CD4-positive, alpha-beta memory T cell (primary cell): Measurements from ENCODE around the gene MAP3K14. TPM values are rescaled to one million over a fixed set of nuclear protein-coding genes. Genes with fewer than 3 reads are reported as not detected.
A peak's percentile ranks its signal among the peaks of the same experiment; 100 is the strongest.

Experiments used
- CTCF ChIA-PET: fragments of 350-600 bp; sonication (Branson Sonifier 250); formaldehyde crosslinking; loops from one replicate; lab custom pipeline; 2021; ENCODE audit warnings: inconsistent platforms; ENCODE audit not compliant: partially characterized antibody; lab: Charles Lee
- POLR2A ChIA-PET: fragments of 350-600 bp; sonication (Branson Sonifier 250); formaldehyde crosslinking; loops from one replicate; lab custom pipeline; 2021; ENCODE audit not compliant: partially characterized antibody; lab: Charles Lee
- DNase-seq, 5 donors: peaks; one replicate each; pipeline versions ENCODE4 v3.0.0 to v3.0.0-alpha.2; 2020 to 2022; ENCODE audit warnings: mixed read lengths in 1 of 5
- H3K27ac ChIP-seq: one replicate; pipeline ENCODE4 v1.7.0; 2013; ENCODE audit warnings: low read depth, low read length
- H3K27me3 ChIP-seq: 2 replicates; pipeline ENCODE4 v1.7.0; 2013; ENCODE audit warnings: mild to moderate bottlenecking, low read length, moderate library complexity; ENCODE audit not compliant: insufficient read depth
- H3K36me3 ChIP-seq: 2 replicates; pipeline ENCODE4 v1.7.0; 2013; ENCODE audit warnings: mild to moderate bottlenecking, low read length, moderate library complexity; ENCODE audit not compliant: insufficient read depth
- H3K4me1 ChIP-seq: 2 replicates; pipeline ENCODE4 v1.7.0; 2013; ENCODE audit warnings: mild to moderate bottlenecking, low read length, moderate library complexity; ENCODE audit not compliant: insufficient read depth
- H3K4me3 ChIP-seq, 2 donors: one replicate each; pipeline ENCODE4 v1.7.0; 2013; ENCODE audit warnings: low read length in 2 of 2, mild to moderate bottlenecking in 1 of 2
- H3K9me3 ChIP-seq, 2 donors: one replicate each; pipeline ENCODE4 v1.7.0; 2013; ENCODE audit warnings: low read length in 2 of 2, control low read depth in 1 of 2; ENCODE audit not compliant: control insufficient read depth in 1 of 2
- H3K27ac Mint-ChIP-seq, 7 donors: one replicate each; pipeline ENCODE4 v1.8.0; 2020 to 2021; ENCODE audit warnings: mixed read lengths in 7 of 7, mild to moderate bottlenecking in 6 of 7, inconsistent platforms in 3 of 7, moderate library complexity in 3 of 7
- H3K27me3 Mint-ChIP-seq, 2 donors: one replicate each; pipeline ENCODE4 v1.8.0; 2020 to 2021; ENCODE audit warnings: mixed read lengths in 2 of 2
- H3K36me3 Mint-ChIP-seq, 2 donors: one replicate each; pipeline ENCODE4 v1.8.0; 2020 to 2021; ENCODE audit warnings: mixed read lengths in 2 of 2, inconsistent platforms in 1 of 2, mild to moderate bottlenecking in 1 of 2
- H3K4me1 Mint-ChIP-seq, 4 donors: one replicate each; pipeline ENCODE4 v1.8.0; 2020 to 2021; ENCODE audit warnings: mixed read lengths in 4 of 4, mild to moderate bottlenecking in 1 of 4
- H3K4me3 Mint-ChIP-seq, 8 donors: one replicate each; pipeline ENCODE4 v1.8.0; 2020 to 2021; ENCODE audit warnings: mixed read lengths in 8 of 8, mild to moderate bottlenecking in 7 of 8, moderate library complexity in 6 of 8, inconsistent platforms in 3 of 8
- H3K9me3 Mint-ChIP-seq, 8 donors: one replicate each; pipeline ENCODE4 v1.8.0; 2020 to 2021; ENCODE audit warnings: mixed read lengths in 8 of 8, mild to moderate bottlenecking in 5 of 8, inconsistent platforms in 3 of 8, moderate library complexity in 1 of 8
- intact Hi-C: fragments of 100-400 bp; cut with micrococcal nuclease; formaldehyde crosslinking; loops from one replicate; pipeline ENCODE4 v1.15.1; 2023
- polyA plus RNA-seq, 2 donors: library from polyadenylated mRNA; unstranded; fragments of 300-500 nt; fragmentation: Illumina TruSeq; gene quantifications; one replicate each; pipeline ENCODE4 v1.2.3, GENCODE V29; 2021
- total RNA-seq, 2 experiments: library from RNA; stranded (reverse); gene quantifications; one replicate each; pipeline ENCODE4 v1.2.3, GENCODE V29; 2021

The MAP3K14 gene
- total and polyA plus RNA-seq, 4 experiments from 2014 or later = 2.3 to 49.3 (median 31.6) TPM

- CTCF ChIA-PET = interaction anchor here (0.6 to 4.1 kb wide), 10 partner anchors 10 to 161 kb away, joined by 3 to 56 read pairs (median 5); partner anchors contain the start of gene ACBD4
- H3K9me3 ChIP-seq = no peaks in the 10 kb centered on the region
- POLR2A ChIA-PET = interaction anchor here (0.5 to 24.4 kb wide), 21 partner anchors 9 to 768 kb away, joined by 3 to 1143 read pairs (median 5); partner anchors contain the start of genes ACBD4, HEXIM1, HEXIM2 and MAP3K14
- peaks cover 9 to 51% of the 10 kb centered on the region in 2 donors for H3K36me3 Mint-ChIP-seq
- peak overlapping the region; percentile 97 for H3K27ac ChIP-seq
- no peaks in the 10 kb centered on the region for H3K9me3 Mint-ChIP-seq
- DNase-seq = peak; percentile 93 to 99 (median 94)
- H3K4me3 Mint-ChIP-seq = peak overlapping the region; percentile 96 to 100 (median 99)
- peaks cover 30 to 85% (median 50%) of the 10 kb centered on the region in 4 donors for H3K4me1 Mint-ChIP-seq
- H3K27ac Mint-ChIP-seq = peak overlapping the region; percentile 99 to 100 (median 100)
- peak overlapping the region; percentile 43 to 74 for H3K4me3 ChIP-seq
- intact Hi-C loops = loop anchor here (1.0 to 5.0 kb wide), 6 partner anchors 9 to 966 kb away; partner anchors contain the start of genes HEXIM1, KANSL1 and MAP3K14
- no peaks in the 10 kb centered on the region for H3K27me3 Mint-ChIP-seq
- no peaks in the 10 kb centered on the region for H3K27me3 ChIP-seq
- peaks cover 69% of the 10 kb centered on the region for H3K4me1 ChIP-seq
- no peaks in the 10 kb centered on the region for H3K36me3 ChIP-seq
Observed at GRCh38 chr17:45225964-45226530, 90.8 kb downstream of the MAP3K14 start.

- Histone ChIP-seq H3K4me1 (peaks cover 69% of the 10 kb centered on the region), H3K27ac (peak overlapping the region; percentile 97), H3K4me3 (peak overlapping the region; percentile 43 to 74), H3K36me3 (no peaks in the 10 kb centered on the region), H3K27me3 (no peaks in the 10 kb centered on the region), H3K9me3 (no peaks in the 10 kb centered on the region)
- H3K4me1 Mint-ChIP-seq = peaks cover 31 to 85% (median 50%) of the 10 kb centered on the region in 4 donors
- peak in 2 of 5 donors; percentile 40 to 74 for DNase-seq
- CTCF ChIA-PET = interaction anchor here (1.0 to 4.1 kb wide), 7 partner anchors 11 to 160 kb away, joined by 3 to 56 read pairs (median 12); partner anchors contain the start of gene ACBD4
- intact Hi-C loops = loop anchor here (5.0 kb wide), 1 partner anchor 967 kb away; the partner anchor contains the start of gene KANSL1
- no peaks in the 10 kb centered on the region for H3K9me3 Mint-ChIP-seq
- no peaks in the 10 kb centered on the region for H3K27me3 Mint-ChIP-seq
- POLR2A ChIA-PET = interaction anchor here (0.8 to 24.4 kb wide), 18 partner anchors 8 to 360 kb away, joined by 3 to 1143 read pairs (median 5); partner anchors contain the start of genes ACBD4, HEXIM1, HEXIM2 and MAP3K14
- peaks cover 9 to 55% of the 10 kb centered on the region in 2 donors for H3K36me3 Mint-ChIP-seq
- peak overlapping the region; percentile 99 to 100 (median 100) for H3K27ac Mint-ChIP-seq
- peak overlapping the region; percentile 96 to 100 (median 99) for H3K4me3 Mint-ChIP-seq
Observed at GRCh38 chr17:45225051-45225700, 91.6 kb downstream of the MAP3K14 start.

DNA sequence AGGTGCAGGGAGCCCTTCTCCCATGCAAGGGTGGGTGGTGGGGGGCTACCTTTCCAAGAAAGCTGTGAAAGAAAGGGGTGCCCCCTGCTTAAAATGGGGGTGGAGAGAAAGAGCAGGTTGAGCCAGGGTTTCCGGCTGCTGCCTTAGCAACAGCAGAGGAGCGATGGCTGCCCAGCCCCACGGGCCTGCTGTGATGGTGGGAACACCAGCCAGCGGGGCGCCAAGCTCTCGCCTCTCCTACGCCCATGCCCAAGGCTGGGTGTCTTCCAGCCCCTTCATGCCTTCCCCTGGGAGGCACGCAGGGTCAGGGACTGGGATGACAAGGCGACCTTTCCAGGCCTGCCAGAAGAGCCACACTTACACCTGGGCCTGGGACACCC lies 92.2 kb downstream of the MAP3K14 start:
- Mint-ChIP-seq H3K9me3 (no peaks in the 10 kb centered on the region), H3K36me3 (peaks cover 9 to 61% of the 10 kb centered on the region in 2 donors), H3K27ac (peak overlapping the region; percentile 99 to 100 (median 100)), H3K27me3 (no peaks in the 10 kb centered on the region), H3K4me3 (peak overlapping the region; percentile 96 to 100 (median 99)), H3K4me1 (peaks cover 32 to 85% (median 50%) of the 10 kb centered on the region in 4 donors)
- Histone ChIP-seq H3K27ac (peak overlapping the region; percentile 97), H3K4me3 (peak overlapping the region; percentile 43 to 74), H3K27me3 (no peaks in the 10 kb centered on the region), H3K9me3 (no peaks in the 10 kb centered on the region), H3K4me1 (peaks cover 69% of the 10 kb centered on the region), H3K36me3 (no peaks in the 10 kb centered on the region)
- intact Hi-C loops = loop anchor here (5.0 kb wide), 1 partner anchor 968 kb away; the partner anchor contains the start of gene KANSL1
- ChIA-PET POLR2A (interaction anchor here (0.6 to 24.4 kb wide), 6 partner anchors 17 to 90 kb away, joined by 3 to 1143 read pairs (median 108); partner anchors contain the start of genes HEXIM1, HEXIM2 and MAP3K14), CTCF (interaction anchor here (2.9 to 4.1 kb wide), 3 partner anchors 11 to 87 kb away, joined by 15 to 56 read pairs (median 28); no protein-coding TSS in a partner anchor)
- peak in 2 of 5 donors; percentile 40 to 54 for DNase-seq

DNA sequence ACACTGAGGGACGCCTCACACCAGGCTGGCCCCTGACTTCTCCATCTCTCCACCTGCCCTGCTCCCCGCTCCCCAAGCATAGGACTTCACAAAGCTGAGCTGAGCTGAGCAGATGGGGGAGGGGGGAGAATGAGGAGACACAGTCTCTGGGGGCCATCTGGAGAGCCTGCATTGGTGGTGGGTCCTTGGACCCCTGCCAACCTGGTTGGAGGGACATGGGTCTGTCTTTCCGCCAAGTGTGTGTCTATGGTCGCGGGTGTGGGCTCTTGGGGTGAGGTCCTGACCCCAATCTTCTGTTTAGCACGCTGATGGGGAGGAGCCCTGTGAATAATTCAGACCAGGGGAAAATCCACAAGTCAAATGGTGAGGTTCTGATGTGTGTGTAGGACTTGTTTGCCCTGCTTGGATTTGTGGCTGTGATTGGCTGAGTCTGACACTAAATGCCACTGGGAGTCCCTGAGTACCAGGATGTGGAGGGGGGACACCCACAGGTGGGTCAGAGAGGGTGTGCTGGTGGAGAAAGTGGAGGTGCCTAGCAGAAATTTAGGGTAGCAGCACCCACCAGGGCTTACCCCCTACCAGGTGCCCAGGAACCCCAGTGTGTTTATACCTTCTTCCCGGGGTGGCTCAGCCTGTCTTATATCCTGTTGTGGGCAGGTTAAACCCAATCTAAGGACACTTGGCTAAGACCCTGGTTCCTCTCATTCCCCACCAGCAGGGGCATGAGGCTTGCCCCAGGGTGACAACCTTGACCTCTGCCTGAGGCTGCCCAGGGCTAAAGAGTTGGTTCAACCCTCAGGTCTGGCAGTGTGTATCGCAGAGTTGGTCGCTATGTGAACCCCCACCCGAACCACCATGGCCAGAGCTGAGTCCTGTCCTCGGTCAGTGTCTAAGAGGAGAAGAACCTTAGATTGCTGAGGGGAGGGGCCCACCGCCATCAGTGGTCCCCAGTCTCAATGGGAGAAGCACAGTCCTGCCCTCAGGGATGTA lies 93.0 kb downstream of the MAP3K14 start:
- Histone ChIP-seq H3K36me3 (peaks cover 5% of the 10 kb centered on the region), H3K27ac (peak overlapping the region; percentile 97), H3K9me3 (no peaks in the 10 kb centered on the region), H3K4me3 (peak overlapping the region; percentile 43 to 74), H3K27me3 (no peaks in the 10 kb centered on the region), H3K4me1 (peaks cover 69% of the 10 kb centered on the region)
- Mint-ChIP-seq H3K4me3 (peak overlapping the region; percentile 96 to 100 (median 99)), H3K4me1 (peaks cover 32 to 85% (median 51%) of the 10 kb centered on the region in 4 donors), H3K27ac (peak overlapping the region; percentile 99 to 100 (median 100)), H3K36me3 (peaks cover 13 to 62% of the 10 kb centered on the region in 2 donors), H3K9me3 (no peaks in the 10 kb centered on the region), H3K27me3 (no peaks in the 10 kb centered on the region)
- POLR2A ChIA-PET = interaction anchor here (0.6 to 24.4 kb wide), 6 partner anchors 18 to 324 kb away, joined by 3 to 1143 read pairs (median 89); partner anchors contain the start of genes EFTUD2, HEXIM1 and MAP3K14
- peak; percentile 44 to 83 (median 61) for DNase-seq
- CTCF ChIA-PET = interaction anchor here (1.0 to 10.3 kb wide), 6 partner anchors 10 to 88 kb away, joined by 3 to 449 read pairs (median 22); partner anchors contain the start of gene ACBD4
- intact Hi-C loops = no loop called here

DNA sequence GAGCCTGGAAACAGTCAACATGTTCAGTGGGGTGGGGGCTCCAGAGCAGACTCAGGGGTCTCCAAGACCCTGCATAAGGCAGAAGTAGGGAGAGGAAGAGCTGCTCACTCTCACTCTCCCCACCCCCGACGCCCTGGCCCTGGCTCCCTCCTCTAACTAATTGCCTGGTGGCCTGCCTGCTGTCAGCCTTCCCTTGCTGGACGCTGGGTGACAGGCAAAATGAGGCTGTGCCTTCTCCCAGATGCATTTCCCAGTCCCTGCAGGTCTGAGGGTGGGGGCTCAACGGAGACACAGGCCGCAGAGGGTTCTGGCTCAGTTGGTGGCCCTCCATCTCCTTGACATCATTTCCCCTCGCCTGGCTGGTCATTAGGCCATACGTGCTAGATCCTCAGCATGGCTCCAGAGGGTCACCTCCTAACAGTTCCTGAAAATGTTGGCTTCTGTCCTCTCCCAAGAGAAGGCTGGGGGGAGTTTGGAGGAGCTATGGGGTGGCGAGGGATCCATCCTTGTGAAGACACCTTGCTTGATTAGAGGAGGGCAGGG lies 93.8 kb downstream of the MAP3K14 start:
- Histone ChIP-seq H3K4me3 (peak overlapping the region; percentile 43 to 74), H3K4me1 (peaks cover 64% of the 10 kb centered on the region), H3K27me3 (no peaks in the 10 kb centered on the region), H3K27ac (peak overlapping the region; percentile 97), H3K9me3 (no peaks in the 10 kb centered on the region), H3K36me3 (peaks cover 5% of the 10 kb centered on the region)
- ChIA-PET POLR2A (interaction anchor here (1.2 to 24.4 kb wide), 6 partner anchors 19 to 324 kb away, joined by 3 to 1143 read pairs (median 97); partner anchors contain the start of genes EFTUD2, HEXIM1, HEXIM2 and MAP3K14), CTCF (interaction anchor here (0.5 to 10.3 kb wide), 4 partner anchors 10 to 88 kb away, joined by 3 to 449 read pairs (median 3); partner anchors contain the start of gene ACBD4)
- peak overlapping the region; percentile 99 to 100 (median 100) for H3K27ac Mint-ChIP-seq
- intact Hi-C loops = no loop called here
- DNase-seq = no peak
- H3K27me3 Mint-ChIP-seq = no peaks in the 10 kb centered on the region
- H3K36me3 Mint-ChIP-seq = peaks cover 15 to 59% of the 10 kb centered on the region in 2 donors
- no peaks in the 10 kb centered on the region for H3K9me3 Mint-ChIP-seq
- peak overlapping the region; percentile 96 to 100 (median 99) for H3K4me3 Mint-ChIP-seq
- peaks cover 29 to 80% (median 47%) of the 10 kb centered on the region in 4 donors for H3K4me1 Mint-ChIP-seq
